Activated naive CD4-positive, alpha-beta T cell treated with anti-CD3 and anti-CD28 coated beads for 36 hours (primary cell): ENCODE data around the gene MRPL50. TPM values are rescaled to one million over a fixed set of nuclear protein-coding genes. Genes with fewer than 3 reads are reported as not detected.

ENCODE experiments used
- CTCF ChIA-PET: fragments of 350-600 bp; sonication (Branson Sonifier 250); formaldehyde crosslinking; loops from one replicate; lab custom pipeline; 2021; ENCODE audit warnings: antibody characterized with exemption; lab: Charles Lee
- DNase-seq: peaks from one replicate; pipeline ENCODE4 v3.0.0-alpha.2; 2020
- H3K27ac Mint-ChIP-seq: one replicate; pipeline ENCODE4 v1.8.0; 2021; ENCODE audit warnings: mild to moderate bottlenecking, mixed read lengths
- H3K27me3 Mint-ChIP-seq: one replicate; pipeline ENCODE4 v1.8.0; 2021; ENCODE audit warnings: low read depth, mixed read lengths
- H3K36me3 Mint-ChIP-seq: one replicate; pipeline ENCODE4 v1.8.0; 2021; ENCODE audit warnings: low read depth, mixed read lengths
- H3K4me1 Mint-ChIP-seq: one replicate; pipeline ENCODE4 v1.8.0; 2021; ENCODE audit warnings: low read depth, mixed read lengths
- H3K4me3 Mint-ChIP-seq: one replicate; pipeline ENCODE4 v1.8.0; 2021; ENCODE audit warnings: mild to moderate bottlenecking, moderate library complexity, mixed read lengths
- H3K9me3 Mint-ChIP-seq: one replicate; pipeline ENCODE4 v1.8.0; 2021; ENCODE audit warnings: mixed read lengths
- intact Hi-C: fragments of 100-400 bp; cut with micrococcal nuclease; formaldehyde crosslinking; loops from one replicate; pipeline ENCODE4 v1.15.1; 2023
- total RNA-seq, 2 experiments: library from RNA; stranded (reverse); gene quantifications; one replicate each; pipeline ENCODE4 v1.2.3, GENCODE V29; 2021

The MRPL50 gene
- total RNA-seq, 2 experiments from 2014 or later, result 13.2 to 14.3 TPM

GRCh38 chr9:101369286-101369685 lies 29.1 kb downstream of the MRPL50 start:
- CTCF ChIA-PET, result no interaction called here
- no peaks in the 10 kb centered on the region for H3K4me1 Mint-ChIP-seq
- H3K4me3 Mint-ChIP-seq, result no peak overlapping the region
- no peak overlapping the region for H3K27ac Mint-ChIP-seq
- no peaks in the 10 kb centered on the region for H3K9me3 Mint-ChIP-seq
- no peak for DNase-seq
- peaks cover 9% of the 10 kb centered on the region for H3K27me3 Mint-ChIP-seq
- H3K36me3 Mint-ChIP-seq, result no peaks in the 10 kb centered on the region
- intact Hi-C loops, result no loop called here

GRCh38 chr9:101367323-101367722 lies 31.1 kb downstream of the MRPL50 start:
- H3K4me1 Mint-ChIP-seq, result no peaks in the 10 kb centered on the region
- DNase-seq, result no peak
- no peaks in the 10 kb centered on the region for H3K36me3 Mint-ChIP-seq
- H3K27me3 Mint-ChIP-seq, result peaks cover 9% of the 10 kb centered on the region
- CTCF ChIA-PET, result interaction anchor here (0.6 to 0.7 kb wide), 2 partner anchors 14 to 158 kb away, joined by 3 to 9 read pairs; no protein-coding TSS in a partner anchor
- H3K9me3 Mint-ChIP-seq, result no peaks in the 10 kb centered on the region
- no peak overlapping the region for H3K4me3 Mint-ChIP-seq
- intact Hi-C loops, result no loop called here
- H3K27ac Mint-ChIP-seq, result no peak overlapping the region

GRCh38 chr9:101366038-101366756 lies 32.2 kb downstream of the MRPL50 start:
- H3K9me3 Mint-ChIP-seq, result no peaks in the 10 kb centered on the region
- H3K36me3 Mint-ChIP-seq, result no peaks in the 10 kb centered on the region
- H3K4me1 Mint-ChIP-seq, result no peaks in the 10 kb centered on the region
- peaks cover 5% of the 10 kb centered on the region for H3K27me3 Mint-ChIP-seq
- no peak for DNase-seq
- intact Hi-C loops, result no loop called here
- CTCF ChIA-PET, result no interaction called here
- H3K27ac Mint-ChIP-seq, result no peak overlapping the region
- H3K4me3 Mint-ChIP-seq, result no peak overlapping the region

GRCh38 chr9:101365181-101365580 lies 33.2 kb downstream of the MRPL50 start:
- intact Hi-C loops, result no loop called here
- DNase-seq, result no peak
- H3K27ac Mint-ChIP-seq, result no peak overlapping the region
- CTCF ChIA-PET, result interaction anchor here (0.9 kb wide), 1 partner anchor 23 kb away, joined by 4 read pairs; no protein-coding TSS in a partner anchor
- H3K4me3 Mint-ChIP-seq, result no peak overlapping the region
- H3K27me3 Mint-ChIP-seq, result peaks cover 5% of the 10 kb centered on the region
- no peaks in the 10 kb centered on the region for H3K4me1 Mint-ChIP-seq
- H3K9me3 Mint-ChIP-seq, result no peaks in the 10 kb centered on the region
- H3K36me3 Mint-ChIP-seq, result no peaks in the 10 kb centered on the region

GRCh38 chr9:101362450-101362849 lies 36.0 kb downstream of the MRPL50 start:
- H3K27me3 Mint-ChIP-seq, result peaks cover 2% of the 10 kb centered on the region

GRCh38 chr9:101360647-101361046 lies 37.8 kb downstream of the MRPL50 start:
- Mint-ChIP-seq H3K4me1 (no peaks in the 10 kb centered on the region), H3K27me3 (no peaks in the 10 kb centered on the region), H3K4me3 (no peak overlapping the region), H3K9me3 (no peaks in the 10 kb centered on the region), H3K36me3 (no peaks in the 10 kb centered on the region), H3K27ac (no peak overlapping the region)
- CTCF ChIA-PET, result interaction anchor here (0.9 kb wide), 1 partner anchor 22 kb away, joined by 3 read pairs; no protein-coding TSS in a partner anchor
- DNase-seq, result no peak
- intact Hi-C loops, result no loop called here

More at GRCh38 chr9:101362450-101362849, 36.0 kb downstream of the MRPL50 start:
- Mint-ChIP-seq H3K4me3 (no peak overlapping the region), H3K27ac (no peak overlapping the region), H3K9me3 (no peaks in the 10 kb centered on the region), H3K36me3 (no peaks in the 10 kb centered on the region), H3K4me1 (no peaks in the 10 kb centered on the region)
- no peak for DNase-seq
- CTCF ChIA-PET, result no interaction called here
- intact Hi-C loops, result no loop called here

- CTCF ChIA-PET, result no interaction called here
- intact Hi-C loops, result no loop called here
- no peak overlapping the region for H3K27ac Mint-ChIP-seq
- H3K4me1 Mint-ChIP-seq, result no peaks in the 10 kb centered on the region
- no peak overlapping the region for H3K4me3 Mint-ChIP-seq
- no peaks in the 10 kb centered on the region for H3K36me3 Mint-ChIP-seq
- DNase-seq, result no peak
- H3K9me3 Mint-ChIP-seq, result no peaks in the 10 kb centered on the region
- H3K27me3 Mint-ChIP-seq, result no peaks in the 10 kb centered on the region
Measured at GRCh38 chr9:101359679-101360078, 38.7 kb downstream of the MRPL50 start.

- Mint-ChIP-seq H3K9me3 (no peaks in the 10 kb centered on the region), H3K4me1 (no peaks in the 10 kb centered on the region), H3K4me3 (no peak overlapping the region), H3K27me3 (peaks cover 5% of the 10 kb centered on the region), H3K36me3 (no peaks in the 10 kb centered on the region), H3K27ac (no peak overlapping the region)
- CTCF ChIA-PET, result no interaction called here
- DNase-seq, result no peak
- intact Hi-C loops, result no loop called here
Measured at GRCh38 chr9:101356619-101357018, 41.8 kb downstream of the MRPL50 start.

- CTCF ChIA-PET, result no interaction called here
- no peaks in the 10 kb centered on the region for H3K36me3 Mint-ChIP-seq
Measured at GRCh38 chr9:101354765-101355708, 43.4 kb downstream of the MRPL50 start.

GRCh38 chr9:101354143-101354764 lies 44.2 kb downstream of the MRPL50 start:
- no peak overlapping the region for H3K27ac Mint-ChIP-seq

More at GRCh38 chr9:101354765-101355708, 43.4 kb downstream of the MRPL50 start:
- no peaks in the 10 kb centered on the region for H3K9me3 Mint-ChIP-seq
- intact Hi-C loops, result no loop called here
- no peaks in the 10 kb centered on the region for H3K4me1 Mint-ChIP-seq
- no peak overlapping the region for H3K4me3 Mint-ChIP-seq
- H3K27me3 Mint-ChIP-seq, result peaks cover 5% of the 10 kb centered on the region
- no peak for DNase-seq
- no peak overlapping the region for H3K27ac Mint-ChIP-seq

GRCh38 chr9:101353683-101354082 lies 44.7 kb downstream of the MRPL50 start:
- CTCF ChIA-PET, result no interaction called here
- Mint-ChIP-seq H3K36me3 (no peaks in the 10 kb centered on the region), H3K27me3 (peaks cover 5% of the 10 kb centered on the region), H3K4me1 (no peaks in the 10 kb centered on the region), H3K9me3 (no peaks in the 10 kb centered on the region), H3K4me3 (no peak overlapping the region), H3K27ac (no peak overlapping the region)
- no peak for DNase-seq
- intact Hi-C loops, result no loop called here

More at GRCh38 chr9:101354143-101354764, 44.2 kb downstream of the MRPL50 start:
- intact Hi-C loops, result no loop called here
- no peak for DNase-seq
- H3K36me3 Mint-ChIP-seq, result no peaks in the 10 kb centered on the region
- no peaks in the 10 kb centered on the region for H3K4me1 Mint-ChIP-seq
- CTCF ChIA-PET, result no interaction called here
- no peaks in the 10 kb centered on the region for H3K9me3 Mint-ChIP-seq
- H3K27me3 Mint-ChIP-seq, result peaks cover 5% of the 10 kb centered on the region
- no peak overlapping the region for H3K4me3 Mint-ChIP-seq

GRCh38 chr9:101352892-101353463 lies 45.4 kb downstream of the MRPL50 start:
- CTCF ChIA-PET, result no interaction called here
- Mint-ChIP-seq H3K36me3 (no peaks in the 10 kb centered on the region), H3K9me3 (no peaks in the 10 kb centered on the region), H3K27me3 (peaks cover 5% of the 10 kb centered on the region), H3K27ac (no peak overlapping the region), H3K4me3 (no peak overlapping the region), H3K4me1 (no peaks in the 10 kb centered on the region)
- DNase-seq, result no peak
- intact Hi-C loops, result no loop called here
